Measurements from ENCODE around the gene CD164.

The CD164 gene

DNA sequence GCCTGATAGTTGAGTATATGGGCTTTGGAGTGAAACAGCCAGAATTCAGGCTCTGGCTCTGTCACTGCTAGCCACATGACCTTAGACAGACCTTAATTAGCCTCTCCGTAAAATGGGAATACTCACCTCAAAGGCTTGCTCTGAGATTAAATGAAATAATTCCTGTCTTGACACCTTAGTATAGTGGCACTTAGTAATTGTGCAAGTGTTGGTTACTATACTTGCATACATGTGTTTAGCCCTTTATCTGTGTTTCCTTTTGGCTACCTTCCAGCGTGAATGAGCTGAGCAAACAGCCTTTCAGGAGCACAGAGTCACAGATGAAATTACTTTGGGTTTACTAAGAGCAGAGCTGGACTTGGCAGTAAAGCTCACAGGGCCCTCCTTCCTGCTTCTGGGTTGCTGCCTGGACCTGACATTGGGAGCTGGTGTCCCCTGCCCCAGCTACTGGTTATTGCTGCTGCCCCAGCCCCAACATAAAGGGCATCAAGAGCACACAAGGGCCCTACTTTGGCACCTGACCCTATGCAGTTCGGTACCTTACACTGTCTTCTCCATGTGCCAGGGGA is 32.8 kb downstream of the CD164 start:
- H3K27ac ChIP-seq, result peak overlapping the region; percentile 71
- ChIA-PET CTCF (interaction anchor here (1.6 kb wide), 1 partner anchor 162 kb away, joined by 5 read pairs; no protein-coding TSS in a partner anchor), POLR2A (ENCODE audit: low non-redundant PET) (no interaction called here)
- TF ChIP-seq, protein P1, sequence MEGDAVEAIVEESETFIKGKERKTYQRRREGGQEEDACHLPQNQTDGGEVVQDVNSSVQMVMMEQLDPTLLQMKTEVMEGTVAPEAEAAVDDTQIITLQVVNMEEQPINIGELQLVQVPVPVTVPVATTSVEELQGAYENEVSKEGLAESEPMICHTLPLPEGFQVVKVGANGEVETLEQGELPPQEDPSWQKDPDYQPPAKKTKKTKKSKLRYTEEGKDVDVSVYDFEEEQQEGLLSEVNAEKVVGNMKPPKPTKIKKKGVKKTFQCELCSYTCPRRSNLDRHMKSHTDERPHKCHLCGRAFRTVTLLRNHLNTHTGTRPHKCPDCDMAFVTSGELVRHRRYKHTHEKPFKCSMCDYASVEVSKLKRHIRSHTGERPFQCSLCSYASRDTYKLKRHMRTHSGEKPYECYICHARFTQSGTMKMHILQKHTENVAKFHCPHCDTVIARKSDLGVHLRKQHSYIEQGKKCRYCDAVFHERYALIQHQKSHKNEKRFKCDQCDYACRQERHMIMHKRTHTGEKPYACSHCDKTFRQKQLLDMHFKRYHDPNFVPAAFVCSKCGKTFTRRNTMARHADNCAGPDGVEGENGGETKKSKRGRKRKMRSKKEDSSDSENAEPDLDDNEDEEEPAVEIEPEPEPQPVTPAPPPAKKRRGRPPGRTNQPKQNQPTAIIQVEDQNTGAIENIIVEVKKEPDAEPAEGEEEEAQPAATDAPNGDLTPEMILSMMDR (conservative IDR thresholded peaks at IDR 0.05; ENCODE audit: low read depth), result no peak
- peak; percentile 36 for DNase-seq (ENCODE audit: low spot score)

GRCh38 chr6:109348226-109348625 is 34.0 kb downstream of the CD164 start:
- POLR2A ChIA-PET (ENCODE audit: low non-redundant PET), result no interaction called here
- no peak overlapping the region for H3K27ac ChIP-seq
- CTCF ChIA-PET, result interaction anchor here (0.6 kb wide), 1 partner anchor 174 kb away, joined by 3 read pairs; no protein-coding TSS in a partner anchor
- DNase-seq (ENCODE audit: low spot score), result no peak
- TF ChIP-seq, protein P1 (conservative IDR thresholded peaks at IDR 0.05; ENCODE audit: low read depth), result no peak

DNA sequence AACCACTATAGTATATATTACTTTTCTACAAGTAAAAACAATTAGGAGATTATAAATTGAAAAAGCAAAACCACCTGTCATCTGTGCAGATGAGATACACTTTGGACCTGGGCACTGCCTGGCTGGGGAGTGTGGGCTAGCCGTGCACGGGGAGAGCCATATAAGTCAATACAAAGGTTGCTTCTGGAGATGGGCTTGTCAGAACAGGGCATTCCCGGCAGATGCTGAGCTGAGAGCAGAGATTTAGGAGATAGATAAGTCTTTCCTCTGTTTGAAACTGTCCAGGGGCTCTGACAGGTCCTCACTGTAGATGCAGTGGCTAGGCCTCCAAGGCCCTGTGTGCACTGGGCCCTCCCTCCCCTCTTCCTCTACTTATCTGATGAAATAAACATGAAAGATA is 34.5 kb downstream of the CD164 start:
- DNase-seq (ENCODE audit: low spot score), result no peak
- ChIA-PET CTCF (no interaction called here), POLR2A (ENCODE audit: low non-redundant PET) (no interaction called here)
- TF ChIP-seq, protein P1 (conservative IDR thresholded peaks at IDR 0.05; ENCODE audit: low read depth), result no peak
- H3K27ac ChIP-seq, result no peak overlapping the region

- no peak for DNase-seq (ENCODE audit: low spot score)
- ChIA-PET CTCF (interaction anchor here (1.3 kb wide), 1 partner anchor 143 kb away, joined by 4 read pairs; no protein-coding TSS in a partner anchor), POLR2A (ENCODE audit: low non-redundant PET) (no interaction called here)
- no peak overlapping the region for H3K27ac ChIP-seq
- TF ChIP-seq, protein P1 (conservative IDR thresholded peaks at IDR 0.05; ENCODE audit: low read depth), result no peak
Measured at GRCh38 chr6:109345986-109346385, 36.3 kb downstream of the CD164 start.

DNA sequence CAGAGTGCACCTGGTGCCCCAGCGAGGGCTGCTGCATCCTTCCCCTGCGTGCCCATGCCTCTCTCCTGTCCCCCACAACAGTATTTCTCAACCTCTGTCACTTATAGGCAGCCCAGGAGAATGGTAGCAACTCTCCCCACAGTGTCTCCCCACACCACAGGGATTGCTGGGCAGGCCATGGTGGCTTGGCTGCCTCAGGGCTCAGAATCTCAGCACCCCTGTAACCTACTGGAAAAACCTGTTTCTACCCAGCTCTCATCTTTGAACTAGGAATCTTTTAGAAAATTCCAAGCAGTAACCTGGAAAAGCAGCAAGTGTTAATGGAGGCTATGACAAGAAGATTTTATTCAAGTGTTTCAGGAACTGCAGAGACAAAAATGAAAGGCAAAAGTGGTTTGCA is 38.0 kb downstream of the CD164 start:
- TF ChIP-seq, protein P1 (conservative IDR thresholded peaks at IDR 0.05; ENCODE audit: low read depth), result no peak
- CTCF ChIA-PET, result no interaction called here
- peak; percentile 36 for DNase-seq (ENCODE audit: low spot score)
- POLR2A ChIA-PET (ENCODE audit: low non-redundant PET), result no interaction called here
- no peak overlapping the region for H3K27ac ChIP-seq

DNA sequence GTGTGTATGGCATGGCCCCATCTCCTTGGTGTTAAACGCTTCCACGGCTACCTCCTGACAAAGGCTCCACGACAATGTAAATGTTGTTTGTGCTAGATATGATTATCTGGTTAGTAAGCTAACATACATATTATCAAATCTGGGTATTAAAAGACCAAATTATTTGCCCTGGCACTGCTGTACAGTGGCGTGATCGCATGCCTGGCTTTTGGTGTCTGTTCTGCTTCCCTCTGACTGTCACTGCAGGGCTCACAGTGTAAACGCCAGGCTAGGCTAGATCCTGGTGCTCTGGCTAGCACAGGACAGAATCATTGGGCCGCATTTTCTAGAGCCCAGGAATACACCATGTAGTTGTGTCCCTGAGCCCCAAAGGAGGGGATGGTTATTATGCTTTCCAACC is 38.7 kb downstream of the CD164 start:
- ChIA-PET POLR2A (ENCODE audit: low non-redundant PET) (no interaction called here), CTCF (no interaction called here)
- DNase-seq (ENCODE audit: low spot score), result no peak
- no peak overlapping the region for H3K27ac ChIP-seq
- TF ChIP-seq, protein P1 (conservative IDR thresholded peaks at IDR 0.05; ENCODE audit: low read depth), result no peak

Data from RWPE1 (cell line).